ENCODE results near the gene UXT.

GRCh38 chrX:47683184-47683828, 24.3 kb upstream of the UXT start:
- TF ChIP-seq POLR2AphosphoS5 (IDR thresholded peaks at IDR 0.05), result no peak
- TF ChIP-seq CTCF (IDR thresholded peaks at IDR 0.05), result no peak
- no peak for TF ChIP-seq POLR2A (IDR thresholded peaks at IDR 0.05)
- TF ChIP-seq EP300 (IDR thresholded peaks at IDR 0.05), result no peak
